Measurements from ENCODE around the gene HOXD3.

DNA sequence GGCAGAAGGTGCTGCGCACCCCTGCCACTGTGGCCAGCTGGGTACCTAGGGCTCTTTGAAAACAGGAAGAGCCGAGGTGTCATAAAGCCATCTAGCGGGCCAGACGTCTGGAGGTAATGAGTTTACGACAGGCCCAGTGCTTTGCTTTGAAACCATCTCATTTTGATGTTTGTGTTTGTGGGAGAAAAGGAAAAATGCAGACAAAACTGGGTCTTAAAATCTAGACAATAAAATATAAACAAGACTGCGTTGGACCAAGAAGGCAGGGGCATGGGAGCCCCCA lies 31.4 kb upstream of the HOXD3 start:
- TF ChIP-seq, protein P1, sequence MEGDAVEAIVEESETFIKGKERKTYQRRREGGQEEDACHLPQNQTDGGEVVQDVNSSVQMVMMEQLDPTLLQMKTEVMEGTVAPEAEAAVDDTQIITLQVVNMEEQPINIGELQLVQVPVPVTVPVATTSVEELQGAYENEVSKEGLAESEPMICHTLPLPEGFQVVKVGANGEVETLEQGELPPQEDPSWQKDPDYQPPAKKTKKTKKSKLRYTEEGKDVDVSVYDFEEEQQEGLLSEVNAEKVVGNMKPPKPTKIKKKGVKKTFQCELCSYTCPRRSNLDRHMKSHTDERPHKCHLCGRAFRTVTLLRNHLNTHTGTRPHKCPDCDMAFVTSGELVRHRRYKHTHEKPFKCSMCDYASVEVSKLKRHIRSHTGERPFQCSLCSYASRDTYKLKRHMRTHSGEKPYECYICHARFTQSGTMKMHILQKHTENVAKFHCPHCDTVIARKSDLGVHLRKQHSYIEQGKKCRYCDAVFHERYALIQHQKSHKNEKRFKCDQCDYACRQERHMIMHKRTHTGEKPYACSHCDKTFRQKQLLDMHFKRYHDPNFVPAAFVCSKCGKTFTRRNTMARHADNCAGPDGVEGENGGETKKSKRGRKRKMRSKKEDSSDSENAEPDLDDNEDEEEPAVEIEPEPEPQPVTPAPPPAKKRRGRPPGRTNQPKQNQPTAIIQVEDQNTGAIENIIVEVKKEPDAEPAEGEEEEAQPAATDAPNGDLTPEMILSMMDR (IDR thresholded peaks at IDR 0.05), result no peak
- TF ChIP-seq POLR2A (IDR thresholded peaks at IDR 0.05), result no peak

Data from lower leg skin (tissue), 3 donors.